GM23338 (cell line): ENCODE measurements around the gene ZBTB7C. TPM values are rescaled to one million over a fixed set of nuclear protein-coding genes. Genes with fewer than 3 reads are reported as not detected.

Source experiments
- ATAC-seq: fragments of 200-7000 bp; cut with Tn5 transposase; 3 replicates; pipeline ENCODE4 v1.9.1; 2020
- DNase-seq: peaks from one replicate; pipeline ENCODE4 v3.0.0-alpha.2; 2015; ENCODE audit warnings: low spot score
- H2AFZ ChIP-seq: fragments of 200-600 bp; sonication (generic); 2 replicates; pipeline ENCODE4 v1.8.0; 2016; ENCODE audit warnings: antibody characterized with exemption, mild to moderate bottlenecking, moderate library complexity
- H3F3A ChIP-seq: fragments of 200-600 bp; sonication (generic); replicated peaks from 2 replicates; pipeline ENCODE4 v1.8.0; 2017; ENCODE audit warnings: antibody characterized with exemption, mixed run types, low read depth
- H3K27ac ChIP-seq: fragments of 200-600 bp; sonication (generic); 2 replicates; pipeline ENCODE4 v1.6.1; 2016; ENCODE audit warnings: low read depth
- H3K27me3 ChIP-seq: fragments of 200-600 bp; sonication (generic); 2 replicates; pipeline ENCODE4 v1.8.0; 2016; ENCODE audit warnings: mild to moderate bottlenecking, mixed run types, moderate library complexity; ENCODE audit not compliant: insufficient read depth
- H3K36me3 ChIP-seq: fragments of 200-600 bp; sonication (generic); 2 replicates; pipeline ENCODE4 v1.8.0; 2016; ENCODE audit warnings: mild to moderate bottlenecking; ENCODE audit not compliant: insufficient read depth
- H3K4me1 ChIP-seq: fragments of 200-600 bp; sonication (generic); 2 replicates; pipeline ENCODE4 v1.8.0; 2016; ENCODE audit warnings: mild to moderate bottlenecking, moderate library complexity; ENCODE audit not compliant: insufficient read depth
- H3K4me2 ChIP-seq: fragments of 200-600 bp; sonication (generic); 2 replicates; pipeline ENCODE4 v1.7.1; 2017; ENCODE audit warnings: mixed run types
- H3K4me3 ChIP-seq: fragments of 200-600 bp; sonication (generic); 2 replicates; pipeline ENCODE4 v1.6.1; 2016; ENCODE audit warnings: mixed run types
- H3K79me2 ChIP-seq: fragments of 200-600 bp; sonication (generic); replicated peaks from 2 replicates; pipeline ENCODE4 v1.8.0; 2017; ENCODE audit warnings: mild to moderate bottlenecking; ENCODE audit not compliant: insufficient read depth
- H3K9me2 ChIP-seq: fragments of 200-600 bp; sonication (generic); 2 replicates; pipeline ENCODE4 v1.8.0; 2017; ENCODE audit not compliant: insufficient read depth
- H4K20me1 ChIP-seq: fragments of 200-600 bp; sonication (generic); replicated peaks from 2 replicates; pipeline ENCODE4 v1.8.0; 2017; ENCODE audit warnings: mild to moderate bottlenecking; ENCODE audit not compliant: insufficient read depth
- H3K27ac Mint-ChIP-seq: 2 replicates; pipeline ENCODE4 v1.8.0; 2020; ENCODE audit warnings: inconsistent platforms, mild to moderate bottlenecking, moderate library complexity, mixed read lengths
- H3K27me3 Mint-ChIP-seq: 3 replicates; pipeline ENCODE4 v1.8.0; 2022; ENCODE audit warnings: low read depth, mild to moderate bottlenecking, moderate library complexity, mixed read lengths, inconsistent platforms; ENCODE audit not compliant: insufficient read depth, poor library complexity
- H3K36me3 Mint-ChIP-seq: 3 replicates; pipeline ENCODE4 v1.8.0; 2021; ENCODE audit warnings: low read depth, mild to moderate bottlenecking, inconsistent platforms, moderate library complexity, mixed read lengths
- H3K4me1 Mint-ChIP-seq: 3 replicates; pipeline ENCODE4 v1.8.0; 2020; ENCODE audit warnings: mild to moderate bottlenecking, inconsistent platforms, mixed read lengths
- H3K4me3 Mint-ChIP-seq: 3 replicates; pipeline ENCODE4 v1.8.0; 2021; ENCODE audit warnings: moderate library complexity, mild to moderate bottlenecking, inconsistent platforms, mixed read lengths
- H3K9me3 Mint-ChIP-seq: 3 replicates; pipeline ENCODE4 v1.8.0; 2020; ENCODE audit warnings: moderate library complexity, mild to moderate bottlenecking, inconsistent platforms, mixed read lengths
- CREB1 ChIP-seq: fragments of 250-450 bp; sonication (Bioruptor Pico); IDR thresholded peaks from 2 replicates; pipeline ENCODE4 v1.5.0; 2020; ENCODE audit warnings: low read depth, mild to moderate bottlenecking, moderate library complexity
- EZH2 ChIP-seq: fragments of 200-600 bp; sonication (generic); IDR thresholded peaks from one replicate; pipeline ENCODE4 v1.8.0; 2017; ENCODE audit warnings: antibody characterized with exemption, mild to moderate bottlenecking, low read depth; ENCODE audit not compliant: unreplicated experiment
- EZH2phosphoT487 ChIP-seq: fragments of 200-600 bp; sonication (generic); IDR thresholded peaks from one replicate; pipeline ENCODE4 v1.8.1; 2018; ENCODE audit warnings: antibody characterized with exemption; ENCODE audit not compliant: unreplicated experiment
- JUNB ChIP-seq: IDR thresholded peaks from one replicate; pipeline ENCODE4 v1.6.1; 2016; ENCODE audit warnings: antibody characterized with exemption; ENCODE audit not compliant: unreplicated experiment
- NANOG ChIP-seq: IDR thresholded peaks from 2 replicates; pipeline ENCODE4 v1.6.1; 2016; ENCODE audit warnings: antibody characterized with exemption, borderline replicate concordance
- POLR2AphosphoS5 ChIP-seq: IDR thresholded peaks from 2 replicates; pipeline ENCODE4 v1.6.1; 2016; ENCODE audit warnings: antibody characterized with exemption, low read depth
- ZNF114 ChIP-seq: fragments of 250-450 bp; sonication (Bioruptor Pico); IDR thresholded peaks from 2 replicates; pipeline ENCODE4 v1.5.0; 2020; ENCODE audit warnings: mild to moderate bottlenecking, moderate library complexity
- ZNF331 ChIP-seq: fragments of 250-450 bp; sonication (Bioruptor Pico); IDR thresholded peaks from 2 replicates; pipeline ENCODE4 v1.5.0; 2020; ENCODE audit warnings: low read depth, mild to moderate bottlenecking, moderate library complexity
- polyA plus RNA-seq: library from polyadenylated mRNA; unstranded; fragments of >200 nt; fragmentation: Nextera tagmentation; extraction: Ambion mirVana; gene quantifications from 2 replicates; pipeline ENCODE4 v1.2.1, GENCODE V29; 2016
- total RNA-seq: library from RNA; depleted of rRNA; stranded (reverse); fragments of >200 nt; shearing (Covaris generic); gene quantifications from 2 replicates; pipeline ENCODE4 v1.2.3, GENCODE V29; 2014
- TF ChIP-seq, protein P1 (sequence below): IDR thresholded peaks from one replicate; pipeline ENCODE4 v1.6.1; 2018; ENCODE audit warnings: antibody characterized with exemption; ENCODE audit not compliant: unreplicated experiment
- TF ChIP-seq, protein P2 (sequence below), 2 experiments: fragments of 200-600 bp in 1 of 2; sonication (generic) in 1 of 2; conservative IDR thresholded peaks; 2 replicates each; pipeline versions ENCODE4 v1.5.1 to v1.6.1; 2016 to 2017; ENCODE audit warnings: antibody characterized with exemption in 2 of 2, low read depth in 2 of 2, mild to moderate bottlenecking in 2 of 2, moderate library complexity in 1 of 2
- TF ChIP-seq, protein P3 (sequence below): IDR thresholded peaks from 2 replicates; pipeline ENCODE4 v1.6.1; 2016; ENCODE audit warnings: antibody characterized with exemption
- TF ChIP-seq, protein P4 (sequence below): fragments of 250-450 bp; sonication (Bioruptor Pico); IDR thresholded peaks from 2 replicates; pipeline ENCODE4 v1.5.0; 2020; ENCODE audit warnings: mild to moderate bottlenecking, moderate library complexity

The ZBTB7C gene
- total and polyA plus RNA-seq, 2 experiments from 2014 or later = 0.03 to 0.14 TPM

DNA sequence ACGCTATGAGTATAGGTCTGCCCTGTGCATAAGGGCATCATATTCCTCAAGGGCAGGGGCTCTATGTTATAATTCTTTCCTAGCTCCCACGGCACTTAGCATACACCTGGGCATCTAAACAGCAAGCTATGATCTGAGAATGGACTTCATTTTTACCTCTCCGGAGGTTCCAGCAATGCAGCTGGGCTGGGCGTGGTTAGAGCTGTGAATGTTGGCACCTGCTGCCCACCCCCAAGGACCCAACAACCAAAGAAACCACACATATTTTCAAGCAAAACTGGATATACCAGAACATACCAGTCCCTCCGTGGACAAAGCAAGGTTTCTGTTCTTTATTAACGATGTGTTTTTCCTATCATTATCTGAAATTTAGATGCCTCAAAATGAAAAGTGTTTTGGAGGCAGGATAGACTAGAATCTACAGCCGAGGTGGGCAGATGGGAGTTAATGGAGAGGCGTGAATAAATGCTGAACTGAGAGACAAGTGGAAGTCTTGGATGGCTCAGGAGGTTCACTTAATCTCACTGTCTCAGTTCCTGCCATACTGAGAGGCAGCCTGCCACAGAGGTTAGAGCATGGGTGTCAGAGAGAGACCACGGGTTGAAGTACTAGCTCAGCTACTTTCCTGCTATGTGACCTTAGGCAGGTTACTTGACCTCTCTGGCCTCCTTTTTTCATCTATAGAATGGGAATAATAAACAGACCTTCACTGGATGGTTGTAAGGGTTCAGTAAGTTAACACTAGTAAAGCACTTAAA lies 292.1 kb downstream of the ZBTB7C start (continued):
- TF ChIP-seq, protein P1, sequence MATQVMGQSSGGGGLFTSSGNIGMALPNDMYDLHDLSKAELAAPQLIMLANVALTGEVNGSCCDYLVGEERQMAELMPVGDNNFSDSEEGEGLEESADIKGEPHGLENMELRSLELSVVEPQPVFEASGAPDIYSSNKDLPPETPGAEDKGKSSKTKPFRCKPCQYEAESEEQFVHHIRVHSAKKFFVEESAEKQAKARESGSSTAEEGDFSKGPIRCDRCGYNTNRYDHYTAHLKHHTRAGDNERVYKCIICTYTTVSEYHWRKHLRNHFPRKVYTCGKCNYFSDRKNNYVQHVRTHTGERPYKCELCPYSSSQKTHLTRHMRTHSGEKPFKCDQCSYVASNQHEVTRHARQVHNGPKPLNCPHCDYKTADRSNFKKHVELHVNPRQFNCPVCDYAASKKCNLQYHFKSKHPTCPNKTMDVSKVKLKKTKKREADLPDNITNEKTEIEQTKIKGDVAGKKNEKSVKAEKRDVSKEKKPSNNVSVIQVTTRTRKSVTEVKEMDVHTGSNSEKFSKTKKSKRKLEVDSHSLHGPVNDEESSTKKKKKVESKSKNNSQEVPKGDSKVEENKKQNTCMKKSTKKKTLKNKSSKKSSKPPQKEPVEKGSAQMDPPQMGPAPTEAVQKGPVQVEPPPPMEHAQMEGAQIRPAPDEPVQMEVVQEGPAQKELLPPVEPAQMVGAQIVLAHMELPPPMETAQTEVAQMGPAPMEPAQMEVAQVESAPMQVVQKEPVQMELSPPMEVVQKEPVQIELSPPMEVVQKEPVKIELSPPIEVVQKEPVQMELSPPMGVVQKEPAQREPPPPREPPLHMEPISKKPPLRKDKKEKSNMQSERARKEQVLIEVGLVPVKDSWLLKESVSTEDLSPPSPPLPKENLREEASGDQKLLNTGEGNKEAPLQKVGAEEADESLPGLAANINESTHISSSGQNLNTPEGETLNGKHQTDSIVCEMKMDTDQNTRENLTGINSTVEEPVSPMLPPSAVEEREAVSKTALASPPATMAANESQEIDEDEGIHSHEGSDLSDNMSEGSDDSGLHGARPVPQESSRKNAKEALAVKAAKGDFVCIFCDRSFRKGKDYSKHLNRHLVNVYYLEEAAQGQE = no peak
- TF ChIP-seq NANOG = no peak

DNA sequence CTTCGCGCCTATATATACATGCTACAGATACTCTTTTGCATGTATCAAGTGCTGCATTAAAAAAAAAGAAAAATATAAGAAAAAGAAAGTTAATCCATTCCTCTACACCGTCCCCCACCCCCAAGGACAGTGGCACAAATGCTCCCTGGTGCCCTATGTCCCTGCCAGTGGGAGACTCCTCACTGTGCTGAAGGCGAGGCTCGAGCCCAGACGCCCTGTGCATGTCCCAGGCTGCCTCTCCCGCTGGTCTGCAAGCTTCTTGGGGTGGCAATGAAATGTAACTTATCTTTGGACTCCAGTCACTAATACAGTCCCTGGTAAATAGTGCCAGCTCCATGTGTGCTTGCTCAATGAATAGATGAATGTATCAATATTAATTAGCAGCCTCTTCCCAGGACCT lies 293.2 kb downstream of the ZBTB7C start:
- Histone ChIP-seq H3K4me1 (peaks cover 4% of the 10 kb centered on the region; the same call in 1 of the 2 replicates), H3K79me2 (no peaks in the 10 kb centered on the region), H3K27ac (no peak overlapping the region), H2AFZ (no peak overlapping the region), H3K4me2 (no peak overlapping the region), H3K27me3 (no peaks in the 10 kb centered on the region), H3K9me2 (no peaks in the 10 kb centered on the region), H3F3A (no peaks in the 10 kb centered on the region), H3K36me3 (no peaks in the 10 kb centered on the region), H4K20me1 (no peaks in the 10 kb centered on the region), H3K4me3 (no peak overlapping the region)
- H3K27ac Mint-ChIP-seq = no peak overlapping the region
- no peak for DNase-seq
- peaks cover 2% of the 10 kb centered on the region for H3K27me3 Mint-ChIP-seq
- no peak for ATAC-seq
- peaks cover 6% of the 10 kb centered on the region for H3K4me1 Mint-ChIP-seq
- no peak overlapping the region for H3K4me3 Mint-ChIP-seq
- no peaks in the 10 kb centered on the region for H3K9me3 Mint-ChIP-seq
- no peaks in the 10 kb centered on the region for H3K36me3 Mint-ChIP-seq
- TF ChIP-seq EZH2 (no peak), EZH2phosphoT487 (no peak), POLR2AphosphoS5 (no peak), CREB1 (no peak), NANOG (no peak), ZNF114 (CRISPR knock-in tag) (no peak), JUNB (no peak), ZNF331 (CRISPR knock-in tag) (no peak)
- TF ChIP-seq, protein P2, sequence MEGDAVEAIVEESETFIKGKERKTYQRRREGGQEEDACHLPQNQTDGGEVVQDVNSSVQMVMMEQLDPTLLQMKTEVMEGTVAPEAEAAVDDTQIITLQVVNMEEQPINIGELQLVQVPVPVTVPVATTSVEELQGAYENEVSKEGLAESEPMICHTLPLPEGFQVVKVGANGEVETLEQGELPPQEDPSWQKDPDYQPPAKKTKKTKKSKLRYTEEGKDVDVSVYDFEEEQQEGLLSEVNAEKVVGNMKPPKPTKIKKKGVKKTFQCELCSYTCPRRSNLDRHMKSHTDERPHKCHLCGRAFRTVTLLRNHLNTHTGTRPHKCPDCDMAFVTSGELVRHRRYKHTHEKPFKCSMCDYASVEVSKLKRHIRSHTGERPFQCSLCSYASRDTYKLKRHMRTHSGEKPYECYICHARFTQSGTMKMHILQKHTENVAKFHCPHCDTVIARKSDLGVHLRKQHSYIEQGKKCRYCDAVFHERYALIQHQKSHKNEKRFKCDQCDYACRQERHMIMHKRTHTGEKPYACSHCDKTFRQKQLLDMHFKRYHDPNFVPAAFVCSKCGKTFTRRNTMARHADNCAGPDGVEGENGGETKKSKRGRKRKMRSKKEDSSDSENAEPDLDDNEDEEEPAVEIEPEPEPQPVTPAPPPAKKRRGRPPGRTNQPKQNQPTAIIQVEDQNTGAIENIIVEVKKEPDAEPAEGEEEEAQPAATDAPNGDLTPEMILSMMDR (conservative IDR thresholded peaks at IDR 0.05; ENCODE audit: low read depth in 2 of 2) = no peak
- TF ChIP-seq, protein P3, sequence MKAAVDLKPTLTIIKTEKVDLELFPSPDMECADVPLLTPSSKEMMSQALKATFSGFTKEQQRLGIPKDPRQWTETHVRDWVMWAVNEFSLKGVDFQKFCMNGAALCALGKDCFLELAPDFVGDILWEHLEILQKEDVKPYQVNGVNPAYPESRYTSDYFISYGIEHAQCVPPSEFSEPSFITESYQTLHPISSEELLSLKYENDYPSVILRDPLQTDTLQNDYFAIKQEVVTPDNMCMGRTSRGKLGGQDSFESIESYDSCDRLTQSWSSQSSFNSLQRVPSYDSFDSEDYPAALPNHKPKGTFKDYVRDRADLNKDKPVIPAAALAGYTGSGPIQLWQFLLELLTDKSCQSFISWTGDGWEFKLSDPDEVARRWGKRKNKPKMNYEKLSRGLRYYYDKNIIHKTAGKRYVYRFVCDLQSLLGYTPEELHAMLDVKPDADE = no peak
- TF ChIP-seq, protein P4, sequence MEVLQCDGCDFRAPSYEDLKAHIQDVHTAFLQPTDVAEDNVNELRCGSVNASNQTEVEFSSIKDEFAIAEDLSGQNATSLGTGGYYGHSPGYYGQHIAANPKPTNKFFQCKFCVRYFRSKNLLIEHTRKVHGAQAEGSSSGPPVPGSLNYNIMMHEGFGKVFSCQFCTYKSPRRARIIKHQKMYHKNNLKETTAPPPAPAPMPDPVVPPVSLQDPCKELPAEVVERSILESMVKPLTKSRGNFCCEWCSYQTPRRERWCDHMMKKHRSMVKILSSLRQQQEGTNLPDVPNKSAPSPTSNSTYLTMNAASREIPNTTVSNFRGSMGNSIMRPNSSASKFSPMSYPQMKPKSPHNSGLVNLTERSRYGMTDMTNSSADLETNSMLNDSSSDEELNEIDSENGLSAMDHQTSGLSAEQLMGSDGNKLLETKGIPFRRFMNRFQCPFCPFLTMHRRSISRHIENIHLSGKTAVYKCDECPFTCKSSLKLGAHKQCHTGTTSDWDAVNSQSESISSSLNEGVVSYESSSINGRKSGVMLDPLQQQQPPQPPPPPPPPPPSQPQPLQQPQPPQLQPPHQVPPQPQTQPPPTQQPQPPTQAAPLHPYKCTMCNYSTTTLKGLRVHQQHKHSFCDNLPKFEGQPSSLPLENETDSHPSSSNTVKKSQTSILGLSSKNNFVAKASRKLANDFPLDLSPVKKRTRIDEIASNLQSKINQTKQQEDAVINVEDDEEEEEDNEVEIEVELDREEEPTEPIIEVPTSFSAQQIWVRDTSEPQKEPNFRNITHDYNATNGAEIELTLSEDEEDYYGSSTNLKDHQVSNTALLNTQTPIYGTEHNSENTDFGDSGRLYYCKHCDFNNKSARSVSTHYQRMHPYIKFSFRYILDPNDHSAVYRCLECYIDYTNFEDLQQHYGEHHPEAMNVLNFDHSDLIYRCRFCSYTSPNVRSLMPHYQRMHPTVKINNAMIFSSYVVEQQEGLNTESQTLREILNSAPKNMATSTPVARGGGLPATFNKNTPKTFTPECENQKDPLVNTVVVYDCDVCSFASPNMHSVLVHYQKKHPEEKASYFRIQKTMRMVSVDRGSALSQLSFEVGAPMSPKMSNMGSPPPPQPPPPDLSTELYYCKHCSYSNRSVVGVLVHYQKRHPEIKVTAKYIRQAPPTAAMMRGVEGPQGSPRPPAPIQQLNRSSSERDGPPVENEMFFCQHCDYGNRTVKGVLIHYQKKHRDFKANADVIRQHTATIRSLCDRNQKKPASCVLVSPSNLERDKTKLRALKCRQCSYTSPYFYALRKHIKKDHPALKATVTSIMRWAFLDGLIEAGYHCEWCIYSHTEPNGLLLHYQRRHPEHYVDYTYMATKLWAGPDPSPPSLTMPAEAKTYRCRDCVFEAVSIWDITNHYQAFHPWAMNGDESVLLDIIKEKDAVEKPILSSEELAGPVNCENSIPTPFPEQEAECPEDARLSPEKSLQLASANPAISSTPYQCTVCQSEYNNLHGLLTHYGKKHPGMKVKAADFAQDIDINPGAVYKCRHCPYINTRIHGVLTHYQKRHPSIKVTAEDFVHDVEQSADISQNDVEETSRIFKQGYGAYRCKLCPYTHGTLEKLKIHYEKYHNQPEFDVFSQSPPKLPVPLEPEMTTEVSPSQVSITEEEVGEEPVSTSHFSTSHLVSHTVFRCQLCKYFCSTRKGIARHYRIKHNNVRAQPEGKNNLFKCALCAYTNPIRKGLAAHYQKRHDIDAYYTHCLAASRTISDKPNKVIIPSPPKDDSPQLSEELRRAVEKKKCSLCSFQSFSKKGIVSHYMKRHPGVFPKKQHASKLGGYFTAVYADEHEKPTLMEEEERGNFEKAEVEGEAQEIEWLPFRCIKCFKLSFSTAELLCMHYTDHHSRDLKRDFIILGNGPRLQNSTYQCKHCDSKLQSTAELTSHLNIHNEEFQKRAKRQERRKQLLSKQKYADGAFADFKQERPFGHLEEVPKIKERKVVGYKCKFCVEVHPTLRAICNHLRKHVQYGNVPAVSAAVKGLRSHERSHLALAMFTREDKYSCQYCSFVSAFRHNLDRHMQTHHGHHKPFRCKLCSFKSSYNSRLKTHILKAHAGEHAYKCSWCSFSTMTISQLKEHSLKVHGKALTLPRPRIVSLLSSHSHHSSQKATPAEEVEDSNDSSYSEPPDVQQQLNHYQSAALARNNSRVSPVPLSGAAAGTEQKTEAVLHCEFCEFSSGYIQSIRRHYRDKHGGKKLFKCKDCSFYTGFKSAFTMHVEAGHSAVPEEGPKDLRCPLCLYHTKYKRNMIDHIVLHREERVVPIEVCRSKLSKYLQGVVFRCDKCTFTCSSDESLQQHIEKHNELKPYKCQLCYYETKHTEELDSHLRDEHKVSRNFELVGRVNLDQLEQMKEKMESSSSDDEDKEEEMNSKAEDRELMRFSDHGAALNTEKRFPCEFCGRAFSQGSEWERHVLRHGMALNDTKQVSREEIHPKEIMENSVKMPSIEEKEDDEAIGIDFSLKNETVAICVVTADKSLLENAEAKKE (CRISPR knock-in tag) = no peak
